H1 (cell line): ENCODE measurements around the gene PNO1. TPM values are rescaled to one million over a fixed set of nuclear protein-coding genes. Genes with fewer than 3 reads are reported as not detected.

Source experiments
- CTCF ChIA-PET: fragments of 300-600 bp; sonication (Branson Sonifier 250); formaldehyde crosslinking; loops from one replicate; lab custom pipeline; 2021; ENCODE audit not compliant: partially characterized antibody; lab: Charles Lee
- POLR2A ChIA-PET: fragments of 300-600 bp; sonication (Branson Sonifier 250); formaldehyde crosslinking; loops from one replicate; lab custom pipeline; 2021; ENCODE audit warnings: inconsistent platforms; ENCODE audit not compliant: partially characterized antibody; lab: Charles Lee
- DNase-seq, 2 experiments: peaks; one replicate each; pipeline versions ENCODE4 v3.0.0 to v3.0.0-alpha.2; 2010 to 2022; ENCODE audit warnings: low spot score in 2 of 2, low read depth in 1 of 2, mixed read lengths in 1 of 2
- FAIRE-seq: peaks from 2 replicates; lab custom pipeline; 2011; peaks lifted over from hg19 to GRCh38; lab: Jason Lieb, UNC
- H2AFZ ChIP-seq: 2 replicates; pipeline ENCODE4 v1.8.1; 2012; ENCODE audit warnings: low read length, inconsistent platforms
- H2AK5ac ChIP-seq: 2 replicates; pipeline ENCODE4 v1.6.1; 2013; ENCODE audit warnings: low read depth, low read length
- H2BK120ac ChIP-seq: replicated peaks from 2 replicates; pipeline ENCODE3; 2013; ENCODE audit warnings: low read depth, low read length, inconsistent platforms
- H2BK12ac ChIP-seq: 2 replicates; pipeline ENCODE4 v1.6.1; 2013; ENCODE audit warnings: low read depth, low read length
- H2BK15ac ChIP-seq: 2 replicates; pipeline ENCODE4 v1.6.1; 2013; ENCODE audit warnings: low read length
- H2BK20ac ChIP-seq: 2 replicates; pipeline ENCODE4 v1.6.1; 2013; ENCODE audit warnings: low read length
- H2BK5ac ChIP-seq: 2 replicates; pipeline ENCODE4 v1.6.1; 2013; ENCODE audit warnings: low read depth, low read length
- H3K14ac ChIP-seq: 2 replicates; pipeline ENCODE4 v1.6.1; 2013; ENCODE audit warnings: inconsistent platforms; ENCODE audit not compliant: insufficient read length
- H3K18ac ChIP-seq: 2 replicates; pipeline ENCODE4 v1.6.1; 2013; ENCODE audit warnings: low read length; ENCODE audit errors: extremely low read depth
- H3K23ac ChIP-seq: 2 replicates; pipeline ENCODE4 v1.6.1; 2013; ENCODE audit warnings: inconsistent platforms; ENCODE audit not compliant: insufficient read length
- H3K23me2 ChIP-seq: 2 replicates; pipeline ENCODE4 v1.6.1; 2013; ENCODE audit warnings: low read depth, low read length
- H3K27ac ChIP-seq: 2 replicates; pipeline ENCODE4 v1.6.1; 2011; ENCODE audit warnings: low read depth, low read length, inconsistent platforms
- H3K27me3 ChIP-seq, 4 experiments: replicated peaks in 1 of 4; 1 replicate in 1 of 4; 2 replicates in 3 of 4; pipeline versions ENCODE4 v1.6.1 to v1.8.1; 2011 to 2013; ENCODE audit warnings: low read length in 3 of 4, mild to moderate bottlenecking in 3 of 4, inconsistent platforms in 2 of 4, mixed read lengths in 2 of 4, moderate library complexity in 1 of 4; ENCODE audit not compliant: control insufficient read depth in 3 of 4, insufficient read depth in 3 of 4; ENCODE audit errors: extremely low read depth in 1 of 4
- H3K36me3 ChIP-seq, 4 experiments: 2 replicates each; pipeline versions ENCODE4 v1.6.1 to v1.8.1; 2011 to 2013; ENCODE audit warnings: mild to moderate bottlenecking in 4 of 4, low read length in 3 of 4, moderate library complexity in 2 of 4, control low read depth in 1 of 4, inconsistent platforms in 1 of 4; ENCODE audit not compliant: insufficient read depth in 4 of 4, control insufficient read depth in 2 of 4
- H3K4ac ChIP-seq: replicated peaks from 2 replicates; pipeline ENCODE3; 2013; ENCODE audit warnings: low read length, low read depth, mixed read lengths, inconsistent platforms; ENCODE audit not compliant: insufficient read length
- H3K4me1 ChIP-seq, 4 experiments: replicated peaks in 1 of 4; 1 replicate in 1 of 4; 2 replicates in 3 of 4; pipeline versions ENCODE4 v1.6.1 to v1.8.1; 2011 to 2013; ENCODE audit warnings: low read length in 3 of 4, inconsistent platforms in 2 of 4, mixed read lengths in 1 of 4; ENCODE audit not compliant: insufficient read depth in 4 of 4, control insufficient read depth in 3 of 4
- H3K4me2 ChIP-seq, 2 experiments: 2 replicates each; pipeline versions ENCODE4 v1.6.1 to v1.8.1; 2011 to 2013; ENCODE audit warnings: low read depth in 2 of 2, low read length in 2 of 2, control low read depth in 1 of 2, inconsistent platforms in 1 of 2, mild to moderate bottlenecking in 1 of 2; ENCODE audit not compliant: insufficient read depth in 1 of 2
- H3K4me3 ChIP-seq, 4 experiments: fragments of 200-600, 300-600 bp in 1 of 4; sonication (generic), shearing (Covaris generic), sonication (Bioruptor Twin) in 1 of 4; 2 replicates each; pipeline versions ENCODE4 v1.5.1 to v1.8.1; 2011 to 2016; ENCODE audit warnings: low read length in 4 of 4, low read depth in 3 of 4, control low read depth in 2 of 4, inconsistent platforms in 2 of 4, mild to moderate bottlenecking in 2 of 4, mixed read lengths in 1 of 4, moderate library complexity in 1 of 4; ENCODE audit not compliant: insufficient read depth in 2 of 4; ENCODE audit errors: extremely low read depth in 1 of 4
- H3K56ac ChIP-seq: replicated peaks from 2 replicates; pipeline ENCODE3; 2013; ENCODE audit warnings: low read depth, mild to moderate bottlenecking, mixed read lengths, low read length, inconsistent platforms; ENCODE audit not compliant: insufficient read length
- H3K79me1 ChIP-seq: 2 replicates; pipeline ENCODE4 v1.6.1; 2013; ENCODE audit warnings: low read depth, low read length, control low read depth
- H3K79me2 ChIP-seq, 2 experiments: 2 replicates each; pipeline versions ENCODE4 v1.6.1 to v1.8.1; 2012 to 2013; ENCODE audit warnings: low read length in 2 of 2, mild to moderate bottlenecking in 2 of 2, inconsistent platforms in 1 of 2; ENCODE audit not compliant: insufficient read depth in 2 of 2, control insufficient read depth in 1 of 2
- H3K9ac ChIP-seq, 4 experiments: replicated peaks in 1 of 4; 1 replicate in 1 of 4; 2 replicates in 3 of 4; pipeline versions ENCODE4 v1.6.1 to v1.8.1; 2011 to 2013; ENCODE audit warnings: low read depth in 3 of 4, low read length in 3 of 4, control low read depth in 2 of 4, mild to moderate bottlenecking in 2 of 4, moderate library complexity in 2 of 4, inconsistent platforms in 1 of 4; ENCODE audit errors: extremely low read depth in 1 of 4
- H3K9me3 ChIP-seq, 2 experiments: 2 replicates each; pipeline versions ENCODE4 v1.6.1 to v1.8.1; 2012 to 2013; ENCODE audit warnings: mild to moderate bottlenecking in 2 of 2, moderate library complexity in 2 of 2, control low read depth in 1 of 2, inconsistent platforms in 1 of 2, low read depth in 1 of 2, low read length in 1 of 2, mixed read lengths in 1 of 2; ENCODE audit not compliant: insufficient read depth in 2 of 2
- H4K20me1 ChIP-seq, 2 experiments: replicated peaks in 1 of 2; 2 replicates each; pipeline versions ENCODE3 to v1.8.1; 2011 to 2013; ENCODE audit warnings: inconsistent platforms in 2 of 2, low read length in 2 of 2, mild to moderate bottlenecking in 1 of 2; ENCODE audit not compliant: insufficient read depth in 2 of 2, control insufficient read depth in 1 of 2
- H4K5ac ChIP-seq: 2 replicates; pipeline ENCODE4 v1.6.1; 2013; ENCODE audit warnings: low read length, low read depth, mixed read lengths, inconsistent platforms; ENCODE audit not compliant: insufficient read length
- H4K8ac ChIP-seq: 2 replicates; pipeline ENCODE4 v1.8.0; 2013; ENCODE audit warnings: mild to moderate bottlenecking, moderate library complexity, low read length, inconsistent platforms; ENCODE audit not compliant: insufficient read depth; ENCODE audit errors: extremely low read depth
- H4K91ac ChIP-seq: replicated peaks from 2 replicates; pipeline ENCODE3; 2013; ENCODE audit warnings: low read length, mixed read lengths, inconsistent platforms; ENCODE audit not compliant: insufficient read length
- SP4 ChIP-seq: IDR thresholded peaks from 2 replicates; pipeline ENCODE4 v1.6.1; 2012; ENCODE audit warnings: low read length, inconsistent platforms
- WGBS, 2 experiments: shearing (Covaris generic) in 1 of 2; methylation state at CpG; one replicate each; pipeline versions ENCODE4 v1.1.6 to v1.1.7; 2013 to 2015; ENCODE audit warnings: low lambda C conversion rate in 2 of 2, mixed read lengths in 2 of 2, inconsistent platforms in 1 of 2, low coverage in 1 of 2, missing lambda C conversion rate in 1 of 2; ENCODE audit not compliant: insufficient replicate concordance in 2 of 2, insufficient coverage in 1 of 2, insufficient read length in 1 of 2; ENCODE audit errors: extremely low coverage in 1 of 2, missing lambda C conversion rate in 1 of 2; 5-methylcytosine and 5-hydroxymethylcytosine counted together
- polyA plus RNA-seq, 7 experiments: library from polyadenylated mRNA; depleted of rRNA in 3 of 7; stranded (reverse) in 5 of 7; unstranded in 2 of 7; fragments of >200 nt in 5 of 7; fragments of 200-250 nt in 2 of 7; gene quantifications; 1 replicate in 5 of 7; 2 replicates in 1 of 7; 4 replicates in 1 of 7; pipeline versions ENCODE4 v1.2.1 to v1.2.3, GENCODE V29; 2011 to 2013; ENCODE audit warnings: missing spikeins in 2 of 7, mixed read lengths in 2 of 7
- total RNA-seq: library from RNA; stranded (reverse); fragmentation: NEBNext Ultra II Directional; extraction: Animal tissue kit (Norgen Biotek cat#: 25700); gene quantifications from 2 replicates; pipeline ENCODE4 v1.2.1, GENCODE V29; 2021

The PNO1 gene
- total and polyA plus RNA-seq, 2 of the 8 experiments (the other 6 are each of a cell fraction or from before 2014, with no cell fraction given), result 18.6 to 33.2 TPM

GRCh38 chr2:68155618-68156017 is 2.1 kb upstream of the PNO1 start:
- Histone ChIP-seq H3K56ac (no peak overlapping the region), H3K36me3 (peaks cover 0 to 11% (median 8%) of the 10 kb centered on the region in 4 experiments; a peak in 5 of 8 replicates), H2BK120ac (no peak overlapping the region), H2BK5ac (no peak overlapping the region), H3K27me3 (no peaks in the 10 kb centered on the region), H2BK15ac (no peak overlapping the region), H3K79me2 (peaks cover 6 to 47% of the 10 kb centered on the region in 2 experiments), H4K91ac (no peak overlapping the region)
- TF ChIP-seq SP4, result no peak
- TF ChIP-seq, all 59 proteins: peak for 0
- POLR2A ChIA-PET, result interaction anchor here (1.2 to 3.7 kb wide), 3 partner anchors 8 to 39 kb away, joined by 4 to 57 read pairs (median 6); no protein-coding TSS in a partner anchor
- Histone ChIP-seq H3K18ac (no peak overlapping the region), H3K79me1 (peaks cover 4% of the 10 kb centered on the region), H3K4me2 (no peak overlapping the region; a peak in 1 of 4 replicates), H3K14ac (no peak overlapping the region), H3K9ac (no peak overlapping the region), H3K9me3 (no peaks in the 10 kb centered on the region), H3K4ac (no peak overlapping the region), H2AFZ (no peak overlapping the region), H3K23ac (no peak overlapping the region), H2BK20ac (no peak overlapping the region), H3K4me3 (no peak overlapping the region), H4K20me1 (peaks cover 0 to 2% of the 10 kb centered on the region in 2 experiments), H3K23me2 (peaks cover 4% of the 10 kb centered on the region), H2AK5ac (no peak overlapping the region), H3K4me1 (peaks cover 0 to 2% (median 1%) of the 10 kb centered on the region in 4 experiments; a peak in 2 of 7 replicates), H4K5ac (no peak overlapping the region), H4K8ac (no peak overlapping the region; the same call in 1 of the 2 replicates), H2BK12ac (no peak overlapping the region), H3K27ac (no peak overlapping the region)
- CTCF ChIA-PET, result interaction anchor here (0.7 to 2.9 kb wide), 7 partner anchors 13 to 203 kb away, joined by 3 to 11 read pairs (median 4); no protein-coding TSS in a partner anchor
- DNase-seq (no peak), FAIRE-seq (no peak)
- 96% methylated on average over 7 of the region's 7 CpGs; no CpG with 5 or more reads in 1 of the 2 experiments for WGBS, 2 experiments
